BE2C (cell line): ENCODE results near the gene HLA-DRB1.
A peak's percentile ranks its signal among the peaks of the same experiment; 100 is the strongest.

Source experiments
- DNase-seq: peaks from one replicate; pipeline ENCODE4 v3.0.0-alpha.2; 2020
- H3K27me3 ChIP-seq: fragments of 250-450 bp; sonication (Bioruptor Pico); 2 replicates; pipeline ENCODE4 v1.5.1; 2020; ENCODE audit warnings: mild to moderate bottlenecking
- H3K36me3 ChIP-seq: fragments of 250-450 bp; sonication (Bioruptor Pico); 2 replicates; pipeline ENCODE4 v1.5.1; 2020; ENCODE audit warnings: mild to moderate bottlenecking
- H3K4me1 ChIP-seq: fragments of 250-450 bp; sonication (Bioruptor Pico); 2 replicates; pipeline ENCODE4 v1.5.1; 2020
- H3K4me3 ChIP-seq: 2 replicates; pipeline ENCODE4 v1.5.1; 2011; ENCODE audit warnings: low read depth, low read length
- H3K9me3 ChIP-seq: fragments of 250-450 bp; sonication (Bioruptor Pico); 2 replicates; pipeline ENCODE4 v1.5.1; 2020
- TF ChIP-seq, protein P1 (sequence below): IDR thresholded peaks from 2 replicates; pipeline ENCODE4 v1.5.1; 2012; ENCODE audit warnings: mild to moderate bottlenecking, low read depth, low read length

The HLA-DRB1 gene

DNA sequence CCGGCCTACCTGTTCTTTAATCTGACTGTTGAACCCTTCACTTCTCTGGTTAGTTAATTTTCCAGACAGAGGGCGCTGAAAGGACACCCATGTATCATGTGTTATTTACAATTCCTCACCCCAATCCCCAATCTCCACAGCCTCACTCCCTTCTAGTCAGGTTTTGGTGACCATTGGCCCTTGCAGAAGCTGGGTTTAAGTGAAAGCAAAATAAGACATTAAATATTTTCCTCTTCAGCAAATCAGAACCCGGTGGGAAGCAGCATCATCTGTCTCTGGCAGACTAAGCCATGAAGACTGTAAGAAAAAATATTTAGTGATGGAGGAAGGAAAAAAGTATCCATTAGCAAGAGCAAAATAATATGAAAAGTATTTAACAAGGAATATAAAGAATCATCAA, 38.2 kb upstream of the HLA-DRB1 start:
- Histone ChIP-seq H3K27me3 (no peaks in the 10 kb centered on the region), H3K9me3 (no peaks in the 10 kb centered on the region), H3K4me3 (no peak overlapping the region), H3K4me1 (no peaks in the 10 kb centered on the region), H3K36me3 (no peaks in the 10 kb centered on the region)
- TF ChIP-seq, protein P1, sequence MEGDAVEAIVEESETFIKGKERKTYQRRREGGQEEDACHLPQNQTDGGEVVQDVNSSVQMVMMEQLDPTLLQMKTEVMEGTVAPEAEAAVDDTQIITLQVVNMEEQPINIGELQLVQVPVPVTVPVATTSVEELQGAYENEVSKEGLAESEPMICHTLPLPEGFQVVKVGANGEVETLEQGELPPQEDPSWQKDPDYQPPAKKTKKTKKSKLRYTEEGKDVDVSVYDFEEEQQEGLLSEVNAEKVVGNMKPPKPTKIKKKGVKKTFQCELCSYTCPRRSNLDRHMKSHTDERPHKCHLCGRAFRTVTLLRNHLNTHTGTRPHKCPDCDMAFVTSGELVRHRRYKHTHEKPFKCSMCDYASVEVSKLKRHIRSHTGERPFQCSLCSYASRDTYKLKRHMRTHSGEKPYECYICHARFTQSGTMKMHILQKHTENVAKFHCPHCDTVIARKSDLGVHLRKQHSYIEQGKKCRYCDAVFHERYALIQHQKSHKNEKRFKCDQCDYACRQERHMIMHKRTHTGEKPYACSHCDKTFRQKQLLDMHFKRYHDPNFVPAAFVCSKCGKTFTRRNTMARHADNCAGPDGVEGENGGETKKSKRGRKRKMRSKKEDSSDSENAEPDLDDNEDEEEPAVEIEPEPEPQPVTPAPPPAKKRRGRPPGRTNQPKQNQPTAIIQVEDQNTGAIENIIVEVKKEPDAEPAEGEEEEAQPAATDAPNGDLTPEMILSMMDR: no peak
- DNase-seq: no peak

DNA sequence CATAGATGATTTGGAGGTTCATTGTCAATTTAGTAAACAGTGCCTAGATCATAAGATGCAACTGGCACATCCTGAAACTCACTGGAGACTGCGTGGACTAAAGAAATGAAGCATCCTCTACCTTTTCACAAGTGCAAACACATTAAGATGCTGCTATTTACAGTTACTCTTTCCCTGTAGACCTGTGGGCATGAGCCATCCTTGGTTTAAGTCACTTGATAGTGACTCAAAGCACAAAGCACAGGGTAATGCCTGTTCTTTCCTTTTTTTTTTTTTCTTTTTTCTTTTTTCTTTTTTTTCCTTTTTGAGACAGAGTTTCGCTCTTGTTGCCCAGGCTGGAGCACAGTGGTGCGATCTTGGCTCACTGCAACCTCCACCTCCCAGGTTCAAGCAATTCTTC, 37.6 kb upstream of the HLA-DRB1 start:
- H3K9me3 ChIP-seq: no peaks in the 10 kb centered on the region
- TF ChIP-seq, protein P1: no peak
- H3K36me3 ChIP-seq: no peaks in the 10 kb centered on the region
- H3K4me3 ChIP-seq: no peak overlapping the region
- no peaks in the 10 kb centered on the region for H3K4me1 ChIP-seq
- H3K27me3 ChIP-seq: no peaks in the 10 kb centered on the region
- no peak for DNase-seq

DNA sequence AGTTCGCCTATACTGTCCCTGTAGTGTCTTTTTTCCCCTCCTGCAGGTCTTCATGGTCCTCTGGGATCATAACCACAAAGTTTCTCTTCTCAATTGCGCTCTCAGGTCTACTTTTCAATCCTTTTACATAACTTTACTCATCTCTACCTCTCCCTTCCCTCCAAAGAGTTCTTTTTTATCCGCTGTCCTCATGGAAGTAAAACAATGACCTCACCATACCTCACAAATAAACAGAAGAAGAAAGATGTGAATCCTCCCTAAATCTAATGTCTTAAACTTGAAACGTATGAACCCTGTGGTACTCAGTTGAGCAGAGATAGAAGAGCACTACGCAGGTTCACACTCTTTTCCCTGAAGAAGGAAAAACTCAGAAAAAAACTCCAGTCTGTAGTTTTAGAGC, 35.5 kb upstream of the HLA-DRB1 start:
- H3K36me3 ChIP-seq: no peaks in the 10 kb centered on the region
- no peaks in the 10 kb centered on the region for H3K4me1 ChIP-seq
- H3K9me3 ChIP-seq: no peaks in the 10 kb centered on the region
- no peaks in the 10 kb centered on the region for H3K27me3 ChIP-seq
- TF ChIP-seq, protein P1: no peak
- H3K4me3 ChIP-seq: no peak overlapping the region
- DNase-seq: no peak

DNA sequence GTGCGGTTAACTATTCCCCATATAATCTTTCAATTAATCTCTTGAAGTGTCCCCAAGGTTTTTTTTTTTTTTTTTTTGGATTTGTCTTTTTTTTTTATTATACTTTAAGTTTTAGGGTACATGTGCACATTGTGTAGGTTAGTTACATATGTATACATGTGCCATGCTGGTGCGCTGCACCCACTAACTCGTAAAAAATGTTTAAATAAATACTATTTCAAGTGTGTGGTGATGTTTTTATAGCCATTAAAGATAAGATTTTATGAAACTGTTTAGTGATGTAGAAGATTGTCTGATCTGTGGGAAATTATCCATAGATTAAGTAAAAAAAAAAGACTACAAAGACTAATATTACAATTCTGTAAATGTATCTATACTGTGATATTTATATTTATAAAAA, 34.9 kb upstream of the HLA-DRB1 start:
- no peak for DNase-seq
- Histone ChIP-seq H3K9me3 (no peaks in the 10 kb centered on the region), H3K4me1 (no peaks in the 10 kb centered on the region), H3K27me3 (no peaks in the 10 kb centered on the region), H3K4me3 (no peak overlapping the region), H3K36me3 (no peaks in the 10 kb centered on the region)
- TF ChIP-seq, protein P1: no peak

DNA sequence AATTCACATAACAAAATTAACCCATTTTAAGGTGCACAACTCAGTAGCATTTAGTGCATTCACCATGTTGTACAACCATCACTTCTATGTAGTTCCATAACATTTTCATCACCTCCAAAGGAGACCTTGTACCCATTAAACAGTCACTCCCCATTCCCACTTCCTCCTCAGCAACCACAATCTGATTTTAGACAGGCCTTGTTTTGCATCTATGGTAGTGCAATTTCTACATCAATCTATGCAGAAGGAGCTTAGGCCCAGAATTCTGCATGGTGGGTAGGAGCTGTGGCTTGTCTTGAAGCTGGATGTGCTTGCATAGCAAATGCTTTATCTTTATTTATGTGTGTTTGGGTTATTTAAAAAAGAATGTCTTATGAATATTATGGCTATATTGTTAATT, 34.0 kb upstream of the HLA-DRB1 start:
- H3K9me3 ChIP-seq: no peaks in the 10 kb centered on the region
- no peaks in the 10 kb centered on the region for H3K4me1 ChIP-seq
- no peaks in the 10 kb centered on the region for H3K27me3 ChIP-seq
- H3K36me3 ChIP-seq: no peaks in the 10 kb centered on the region
- no peak for DNase-seq
- no peak overlapping the region for H3K4me3 ChIP-seq
- TF ChIP-seq, protein P1: no peak

DNA sequence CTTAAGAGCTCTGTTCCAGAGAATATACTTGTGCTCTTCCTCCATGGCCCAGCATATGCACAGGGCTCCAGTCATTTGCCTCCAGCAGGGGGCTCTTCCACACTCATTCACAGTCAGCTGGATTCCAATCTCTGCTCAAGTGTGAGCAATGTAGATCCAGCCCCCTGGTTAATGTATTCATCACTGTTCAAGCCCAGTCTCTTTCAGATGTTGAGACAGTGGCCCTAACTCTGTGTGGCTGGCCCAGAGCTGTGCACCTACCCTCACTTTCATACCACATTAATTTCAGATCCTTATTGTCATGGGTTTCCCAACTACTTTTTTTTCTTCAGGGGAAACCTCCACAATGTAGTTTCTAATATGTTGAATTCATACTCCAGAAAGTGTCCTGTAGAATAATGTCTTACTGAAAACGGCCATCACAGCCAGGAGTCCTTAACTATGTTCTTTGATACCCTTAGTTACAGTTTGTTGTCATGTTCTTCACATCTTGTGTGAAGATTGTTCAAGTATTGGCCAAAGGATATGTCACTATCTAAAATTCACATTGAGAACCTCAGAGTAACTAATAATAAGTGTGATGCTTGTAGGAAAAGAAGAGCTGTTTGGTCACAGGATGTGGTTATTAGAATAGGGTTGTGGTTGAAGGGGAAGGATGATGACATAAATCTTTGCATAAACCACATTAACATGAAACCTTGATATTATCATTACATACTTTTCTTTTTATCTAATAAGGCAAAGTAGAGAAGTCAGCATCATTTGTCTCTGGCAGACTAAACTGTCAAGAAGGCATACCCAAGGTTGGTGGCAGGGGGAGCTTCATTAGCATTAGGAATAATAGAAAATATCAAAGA, 33.1 kb upstream of the HLA-DRB1 start:
- DNase-seq: peak; percentile 36
- Histone ChIP-seq H3K36me3 (no peaks in the 10 kb centered on the region), H3K27me3 (no peaks in the 10 kb centered on the region), H3K4me3 (no peak overlapping the region), H3K4me1 (no peaks in the 10 kb centered on the region), H3K9me3 (no peaks in the 10 kb centered on the region)
- TF ChIP-seq, protein P1: peak; percentile 68
